ENCODE data around the gene FGFRL1.

FGFRL1 gene

DNA sequence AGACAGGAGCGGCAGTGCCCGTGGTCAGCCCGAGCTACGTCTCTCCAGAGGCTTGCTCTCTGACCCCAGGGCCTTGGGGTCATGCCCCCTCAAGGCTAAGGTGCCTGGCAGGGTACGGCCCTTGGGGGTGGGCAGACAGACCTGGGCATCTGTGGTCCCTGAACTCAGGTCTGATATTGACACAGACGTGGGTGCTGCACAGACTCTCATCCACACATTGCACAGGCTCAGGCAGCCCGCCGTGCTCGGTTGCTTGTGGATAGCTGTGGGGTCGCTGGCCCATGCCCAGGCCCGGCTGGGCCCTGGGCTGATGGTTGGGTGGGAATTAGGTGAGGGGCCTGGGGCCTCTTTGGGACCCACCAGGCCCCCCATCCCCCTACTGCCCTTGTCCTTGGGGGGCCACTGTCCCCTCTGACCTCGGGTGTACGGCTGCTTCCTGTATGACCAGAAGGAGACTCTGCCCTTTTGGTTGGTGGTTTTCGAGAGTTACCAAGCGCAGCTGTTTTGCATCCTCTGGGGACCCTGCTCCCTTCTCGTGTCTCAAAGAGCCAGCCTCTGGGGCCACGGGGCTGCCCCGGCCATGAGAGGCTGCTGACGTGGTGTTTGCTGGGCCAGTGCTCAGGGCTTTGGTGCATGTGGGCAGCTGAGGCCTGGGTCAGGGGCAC lies 10.1 kb downstream of the FGFRL1 start:
- Histone ChIP-seq H2AFZ (ENCODE audit: insufficient read depth, low read length, poor library complexity) (no peak overlapping the region), H3K79me1 (ENCODE audit: low read length) (no peaks in the 10 kb centered on the region), H2BK5ac (ENCODE audit: low read depth, low read length, poor library complexity) (no peak overlapping the region), H3K9ac (ENCODE audit: low read length) (no peak overlapping the region), H3K14ac (ENCODE audit: low read length) (no peak overlapping the region), H2BK12ac (ENCODE audit: low read length) (no peak overlapping the region), H4K91ac (ENCODE audit: low read depth, low read length) (no peak overlapping the region), H3K27me3 (ENCODE audit: insufficient read depth, low read length) (no peaks in the 10 kb centered on the region), H3K9me3 (ENCODE audit: insufficient read depth, low read depth, low read length) (peaks cover 10% of the 10 kb centered on the region), H3K36me3 (ENCODE audit: control insufficient read depth in 1 of 2, insufficient read depth in 2 of 2, low read length in 2 of 2) (peaks cover 13 to 19% of the 10 kb centered on the region in 2 experiments), H3K4ac (ENCODE audit: low read depth, low read length) (no peak overlapping the region), H4K8ac (ENCODE audit: low read depth, low read length) (no peak overlapping the region), H4K12ac (ENCODE audit: low read depth, low read length) (no peak overlapping the region), H3K4me3 (ENCODE audit: low read depth, low read length) (peak overlapping the region; percentile 30), H3K79me2 (ENCODE audit: control insufficient read depth, insufficient read depth, low read length, poor library complexity) (no peaks in the 10 kb centered on the region), H3K27ac (ENCODE audit: low read depth, low read length) (no peak overlapping the region), H3K4me2 (ENCODE audit: low read length) (no peak overlapping the region), H2AK5ac (ENCODE audit: low read length) (no peak overlapping the region), H3K4me1 (ENCODE audit: control insufficient read depth in 1 of 2, insufficient read depth in 2 of 2, low read length in 2 of 2) (peaks cover 0 to 3% of the 10 kb centered on the region in 2 experiments), H3K23ac (ENCODE audit: low read length) (no peak overlapping the region), H2BK120ac (ENCODE audit: insufficient read depth, low read length, poor library complexity) (no peak overlapping the region), H3K18ac (ENCODE audit: low read length) (no peak overlapping the region)
- no peak for DNase-seq
- no CpG with 5 or more reads among the region's 19 CpGs for WGBS (ENCODE audit: extremely low coverage, insufficient coverage, insufficient read length)

DNA sequence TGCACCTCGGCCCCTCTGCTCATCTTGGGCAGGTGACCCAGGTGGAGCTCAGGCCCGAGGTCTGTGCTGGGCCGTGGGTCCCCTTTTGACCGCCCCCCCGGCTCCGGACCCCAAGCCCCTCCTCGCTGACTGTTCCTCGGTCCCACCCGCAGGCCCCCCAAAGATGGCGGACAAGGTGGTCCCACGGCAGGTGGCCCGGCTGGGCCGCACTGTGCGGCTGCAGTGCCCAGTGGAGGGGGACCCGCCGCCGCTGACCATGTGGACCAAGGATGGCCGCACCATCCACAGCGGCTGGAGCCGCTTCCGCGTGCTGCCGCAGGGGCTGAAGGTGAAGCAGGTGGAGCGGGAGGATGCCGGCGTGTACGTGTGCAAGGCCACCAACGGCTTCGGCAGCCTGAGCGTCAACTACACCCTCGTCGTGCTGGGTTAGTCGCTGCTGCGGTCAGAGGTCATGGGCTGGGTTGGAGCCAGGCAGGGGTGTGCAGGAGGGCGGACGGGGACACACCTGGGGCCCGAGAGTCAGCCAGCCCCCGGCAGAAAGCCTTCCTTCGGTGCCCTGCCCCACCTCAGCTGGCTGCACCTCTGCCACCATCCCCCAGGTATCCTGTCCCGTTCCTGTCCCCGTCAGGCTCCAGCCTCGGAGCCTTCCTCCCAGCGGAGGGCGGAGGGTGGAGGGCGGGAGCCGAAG lies 10.8 kb downstream of the FGFRL1 start:
- Histone ChIP-seq H2BK5ac (ENCODE audit: low read depth, low read length, poor library complexity) (no peak overlapping the region), H3K36me3 (ENCODE audit: control insufficient read depth in 1 of 2, insufficient read depth in 2 of 2, low read length in 2 of 2) (peaks cover 13 to 19% of the 10 kb centered on the region in 2 experiments), H2AK5ac (ENCODE audit: low read length) (no peak overlapping the region), H3K23ac (ENCODE audit: low read length) (no peak overlapping the region), H3K18ac (ENCODE audit: low read length) (no peak overlapping the region), H3K79me1 (ENCODE audit: low read length) (no peaks in the 10 kb centered on the region), H3K4me1 (ENCODE audit: control insufficient read depth in 1 of 2, insufficient read depth in 2 of 2, low read length in 2 of 2) (peaks cover 0 to 3% of the 10 kb centered on the region in 2 experiments), H3K4me3 (ENCODE audit: low read depth, low read length) (no peak overlapping the region), H2BK12ac (ENCODE audit: low read length) (no peak overlapping the region), H4K12ac (ENCODE audit: low read depth, low read length) (no peak overlapping the region), H3K4ac (ENCODE audit: low read depth, low read length) (no peak overlapping the region), H4K91ac (ENCODE audit: low read depth, low read length) (no peak overlapping the region), H3K14ac (ENCODE audit: low read length) (no peak overlapping the region), H2BK120ac (ENCODE audit: insufficient read depth, low read length, poor library complexity) (no peak overlapping the region), H3K27me3 (ENCODE audit: insufficient read depth, low read length) (no peaks in the 10 kb centered on the region), H3K27ac (ENCODE audit: low read depth, low read length) (no peak overlapping the region), H3K79me2 (ENCODE audit: control insufficient read depth, insufficient read depth, low read length, poor library complexity) (no peaks in the 10 kb centered on the region), H2AFZ (ENCODE audit: insufficient read depth, low read length, poor library complexity) (no peak overlapping the region), H3K9me3 (ENCODE audit: insufficient read depth, low read depth, low read length) (peaks cover 10% of the 10 kb centered on the region), H3K4me2 (ENCODE audit: low read length) (no peak overlapping the region), H4K8ac (ENCODE audit: low read depth, low read length) (no peak overlapping the region), H3K9ac (ENCODE audit: low read length) (no peak overlapping the region)
- no CpG with 5 or more reads among the region's 46 CpGs for WGBS (ENCODE audit: extremely low coverage, insufficient coverage, insufficient read length)
- DNase-seq: no peak

DNA sequence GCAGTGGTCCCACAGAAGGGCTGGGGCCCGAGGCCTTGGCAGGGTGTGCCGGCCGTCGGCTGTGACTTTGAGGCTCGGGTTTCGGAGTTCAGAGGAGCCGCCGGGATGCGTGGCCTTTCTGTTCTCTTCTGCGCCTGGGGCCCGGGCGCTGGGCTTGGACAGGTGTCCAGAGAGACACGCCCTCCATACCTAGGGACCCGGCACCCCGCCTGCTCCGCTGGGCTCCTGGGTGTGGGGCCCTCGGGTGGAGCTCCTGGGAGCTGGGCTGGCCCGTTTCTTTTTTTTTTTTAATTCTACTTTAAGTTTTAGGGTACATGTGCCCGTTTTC lies 11.3 kb downstream of the FGFRL1 start:
- H3K4me1 ChIP-seq (ENCODE audit: control insufficient read depth in 1 of 2, insufficient read depth in 2 of 2, low read length in 2 of 2): peaks cover 2 to 7% of the 10 kb centered on the region in 2 experiments
- no peak overlapping the region for H3K4me2 ChIP-seq (ENCODE audit: low read length)
- H4K91ac ChIP-seq (ENCODE audit: low read depth, low read length): no peak overlapping the region
- H3K23ac ChIP-seq (ENCODE audit: low read length): no peak overlapping the region
- no peak overlapping the region for H4K12ac ChIP-seq (ENCODE audit: low read depth, low read length)
- no peak overlapping the region for H2BK12ac ChIP-seq (ENCODE audit: low read length)
- H3K9ac ChIP-seq (ENCODE audit: low read length): no peak overlapping the region
- H3K4ac ChIP-seq (ENCODE audit: low read depth, low read length): no peak overlapping the region
- no peak overlapping the region for H3K27ac ChIP-seq (ENCODE audit: low read depth, low read length)
- DNase-seq: no peak
- H2AFZ ChIP-seq (ENCODE audit: insufficient read depth, low read length, poor library complexity): no peak overlapping the region
- WGBS (ENCODE audit: extremely low coverage, insufficient coverage, insufficient read length): no CpG with 5 or more reads among the region's 19 CpGs
- H4K8ac ChIP-seq (ENCODE audit: low read depth, low read length): no peak overlapping the region
- H3K36me3 ChIP-seq (ENCODE audit: control insufficient read depth in 1 of 2, insufficient read depth in 2 of 2, low read length in 2 of 2): peaks cover 13 to 19% of the 10 kb centered on the region in 2 experiments
- H2BK120ac ChIP-seq (ENCODE audit: insufficient read depth, low read length, poor library complexity): no peak overlapping the region
- no peak overlapping the region for H2AK5ac ChIP-seq (ENCODE audit: low read length)
- H3K79me1 ChIP-seq (ENCODE audit: low read length): no peaks in the 10 kb centered on the region
- H3K4me3 ChIP-seq (ENCODE audit: low read depth, low read length): no peak overlapping the region
- no peak overlapping the region for H3K18ac ChIP-seq (ENCODE audit: low read length)
- H2BK5ac ChIP-seq (ENCODE audit: low read depth, low read length, poor library complexity): no peak overlapping the region
- no peak overlapping the region for H3K14ac ChIP-seq (ENCODE audit: low read length)
- H3K27me3 ChIP-seq (ENCODE audit: insufficient read depth, low read length): no peaks in the 10 kb centered on the region
- H3K79me2 ChIP-seq (ENCODE audit: control insufficient read depth, insufficient read depth, low read length, poor library complexity): no peaks in the 10 kb centered on the region
- peaks cover 10% of the 10 kb centered on the region for H3K9me3 ChIP-seq (ENCODE audit: insufficient read depth, low read depth, low read length)

DNA sequence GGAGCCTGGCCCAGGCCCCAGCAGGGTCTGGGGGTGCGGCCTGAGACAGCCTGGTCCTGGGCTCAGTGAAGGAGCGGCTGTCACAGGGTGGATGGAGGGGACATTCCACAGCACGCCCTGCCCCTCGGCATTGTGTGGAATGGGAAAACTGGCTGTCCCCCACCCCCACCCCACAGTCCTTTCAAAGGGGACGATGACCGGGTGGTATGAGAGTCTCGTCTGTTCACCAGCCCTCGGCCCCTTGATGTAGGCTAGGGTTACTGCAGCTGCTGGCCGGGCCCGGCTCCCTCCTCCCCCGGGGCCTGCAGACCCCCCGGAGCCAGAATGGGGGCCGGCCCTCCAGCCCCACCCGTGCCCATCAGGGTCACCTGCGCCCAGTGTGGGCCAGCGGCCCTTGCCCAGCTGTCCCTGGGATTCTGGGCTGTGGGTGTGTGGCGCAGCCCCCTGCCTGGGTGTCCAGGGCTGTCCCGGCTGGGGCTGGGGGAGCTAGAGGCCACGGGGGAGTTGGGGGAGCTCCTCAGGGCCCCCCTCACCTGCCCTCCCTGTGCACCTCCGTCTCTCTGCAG lies 11.7 kb downstream of the FGFRL1 start:
- DNase-seq: no peak
- H4K8ac ChIP-seq (ENCODE audit: low read depth, low read length): no peak overlapping the region
- H3K18ac ChIP-seq (ENCODE audit: low read length): no peak overlapping the region
- no peak overlapping the region for H4K12ac ChIP-seq (ENCODE audit: low read depth, low read length)
- no peak overlapping the region for H3K27ac ChIP-seq (ENCODE audit: low read depth, low read length)
- H3K23ac ChIP-seq (ENCODE audit: low read length): no peak overlapping the region
- H3K27me3 ChIP-seq (ENCODE audit: insufficient read depth, low read length): no peaks in the 10 kb centered on the region
- no peak overlapping the region for H2AFZ ChIP-seq (ENCODE audit: insufficient read depth, low read length, poor library complexity)
- H4K91ac ChIP-seq (ENCODE audit: low read depth, low read length): no peak overlapping the region
- H3K9me3 ChIP-seq (ENCODE audit: insufficient read depth, low read depth, low read length): peaks cover 10% of the 10 kb centered on the region
- WGBS (ENCODE audit: extremely low coverage, insufficient coverage, insufficient read length): no CpG with 5 or more reads among the region's 20 CpGs
- no peak overlapping the region for H3K4me2 ChIP-seq (ENCODE audit: low read length)
- no peak overlapping the region for H2BK5ac ChIP-seq (ENCODE audit: low read depth, low read length, poor library complexity)
- no peak overlapping the region for H3K14ac ChIP-seq (ENCODE audit: low read length)
- no peak overlapping the region for H2AK5ac ChIP-seq (ENCODE audit: low read length)
- H3K79me2 ChIP-seq (ENCODE audit: control insufficient read depth, insufficient read depth, low read length, poor library complexity): peaks cover 1% of the 10 kb centered on the region
- no peak overlapping the region for H3K4ac ChIP-seq (ENCODE audit: low read depth, low read length)
- H3K4me1 ChIP-seq (ENCODE audit: control insufficient read depth in 1 of 2, insufficient read depth in 2 of 2, low read length in 2 of 2): peaks cover 6 to 11% of the 10 kb centered on the region in 2 experiments
- H3K4me3 ChIP-seq (ENCODE audit: low read depth, low read length): no peak overlapping the region
- no peaks in the 10 kb centered on the region for H3K79me1 ChIP-seq (ENCODE audit: low read length)
- no peak overlapping the region for H2BK12ac ChIP-seq (ENCODE audit: low read length)
- H3K9ac ChIP-seq (ENCODE audit: low read length): no peak overlapping the region
- H2BK120ac ChIP-seq (ENCODE audit: insufficient read depth, low read length, poor library complexity): no peak overlapping the region
- peaks cover 13 to 19% of the 10 kb centered on the region in 2 experiments for H3K36me3 ChIP-seq (ENCODE audit: control insufficient read depth in 1 of 2, insufficient read depth in 2 of 2, low read length in 2 of 2)
